Natural killer cell (primary cell): Measurements from ENCODE around the gene CTTN. TPM values are rescaled to one million over a fixed set of nuclear protein-coding genes. Genes with fewer than 3 reads are reported as not detected.

Experiments used
- ATAC-seq, 3 donors: fragments of 150-1000 bp in 2 of 3; fragments of 200-7000 bp in 1 of 3; cut with Tn5 transposase; 1 replicate in 1 of 3; 2 replicates in 2 of 3; pipeline ENCODE4 v1.10.0; 2021; ENCODE audit warnings: mild to moderate bottlenecking in 2 of 3, moderate library complexity in 2 of 3
- DNase-seq, 2 donors: peaks; one replicate each; pipeline versions ENCODE4 v3.0.0 to v3.0.0-alpha.2; 2013 to 2021; ENCODE audit warnings: mixed read lengths in 1 of 2
- H3K27ac ChIP-seq: one replicate; pipeline ENCODE4 v1.5.1; 2013; ENCODE audit warnings: mild to moderate bottlenecking, low read length
- H3K27me3 ChIP-seq: one replicate; pipeline ENCODE4 v1.6.1; 2013; ENCODE audit warnings: low read length; ENCODE audit not compliant: control insufficient read depth, insufficient read depth
- H3K36me3 ChIP-seq: one replicate; pipeline ENCODE4 v1.6.1; 2013; ENCODE audit warnings: low read length; ENCODE audit not compliant: control insufficient read depth, insufficient read depth
- H3K4me1 ChIP-seq: one replicate; pipeline ENCODE4 v1.6.1; 2013; ENCODE audit warnings: low read length; ENCODE audit not compliant: control insufficient read depth, insufficient read depth
- H3K4me3 ChIP-seq: one replicate; pipeline ENCODE4 v1.5.1; 2013; ENCODE audit warnings: low read length
- H3K9me3 ChIP-seq: one replicate; pipeline ENCODE4 v1.6.1; 2013; ENCODE audit warnings: low read length; ENCODE audit not compliant: control insufficient read depth, insufficient read depth
- H3K27ac Mint-ChIP-seq, 2 donors: one replicate each; pipeline ENCODE4 v1.8.0; 2022; ENCODE audit warnings: mild to moderate bottlenecking in 2 of 2, mixed read lengths in 2 of 2, moderate library complexity in 1 of 2
- H3K27me3 Mint-ChIP-seq, 2 donors: one replicate each; pipeline ENCODE4 v1.8.0; 2022; ENCODE audit warnings: low read depth in 2 of 2, mixed read lengths in 2 of 2
- H3K36me3 Mint-ChIP-seq: one replicate; pipeline ENCODE4 v1.8.0; 2022; ENCODE audit warnings: mixed read lengths
- H3K4me1 Mint-ChIP-seq, 2 donors: one replicate each; pipeline ENCODE4 v1.8.0; 2022; ENCODE audit warnings: mixed read lengths in 2 of 2
- H3K4me3 Mint-ChIP-seq: one replicate; pipeline ENCODE4 v1.8.0; 2022; ENCODE audit warnings: mild to moderate bottlenecking, moderate library complexity, mixed read lengths
- H3K9me3 Mint-ChIP-seq, 2 donors: one replicate each; pipeline ENCODE4 v1.8.0; 2022; ENCODE audit warnings: mixed read lengths in 2 of 2
- CTCF ChIP-seq: fragments of 200-600 bp; IDR thresholded peaks from one replicate; pipeline ENCODE4 v1.8.0; 2022; ENCODE audit warnings: antibody characterized with exemption
- WGBS: methylation state at CpG from one replicate; pipeline ENCODE4 v1.1.7; 2013; ENCODE audit warnings: missing lambda C conversion rate; ENCODE audit not compliant: insufficient coverage; 5-methylcytosine and 5-hydroxymethylcytosine counted together
- intact Hi-C: fragments of 100-400 bp; cut with micrococcal nuclease; formaldehyde crosslinking; loops from one replicate; pipeline ENCODE4 v1.14.2; 2022
- total RNA-seq, 4 donors: library from RNA; stranded (reverse); fragments of 120-200 nt in 1 of 4; gene quantifications; one replicate each; pipeline versions ENCODE4 v1.2.3 to v1.2.4, GENCODE V29; 2013 to 2022

Gene CTTN
- total RNA-seq, 3 donors from 2014 or later (not counting 1 experiment from before 2014, with no cell fraction given), result 0.59 to 5.8 (median 1.8) TPM

DNA sequence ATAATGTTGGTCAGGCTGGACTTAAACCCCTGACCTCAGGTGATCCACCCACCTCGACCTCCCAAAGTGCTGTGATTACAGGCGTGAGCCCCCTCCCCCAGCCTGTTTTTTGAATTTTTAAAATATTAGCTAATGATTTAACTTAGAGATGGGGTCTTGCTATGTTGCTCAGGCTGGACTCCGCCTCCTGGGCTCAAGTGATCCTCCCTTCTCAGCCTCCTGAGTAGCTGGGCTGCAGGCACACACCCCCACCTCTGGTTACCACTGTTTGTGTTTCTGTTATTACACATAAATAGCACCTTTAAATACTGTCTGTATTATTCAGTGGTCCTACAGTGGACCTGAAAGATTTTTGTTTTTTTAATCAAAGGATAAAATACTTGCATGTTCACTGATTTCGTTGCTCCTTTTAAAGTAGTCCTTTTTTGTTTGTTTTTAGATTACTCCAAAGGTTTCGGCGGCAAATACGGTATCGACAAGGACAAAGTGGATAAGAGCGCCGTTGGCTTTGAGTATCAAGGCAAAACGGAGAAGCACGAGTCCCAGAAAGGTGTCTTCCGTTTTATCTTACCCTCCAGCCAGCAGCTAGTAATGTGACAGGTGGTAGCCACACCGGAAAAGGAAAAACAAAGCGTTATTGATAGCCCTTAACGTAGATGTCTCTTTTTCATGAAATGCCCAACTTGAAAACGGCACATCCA lies 21.1 kb downstream of the CTTN start:
- DNase-seq (no peak), ATAC-seq (no peak)
- Mint-ChIP-seq H3K4me3 (no peak overlapping the region), H3K36me3 (no peaks in the 10 kb centered on the region), H3K27ac (no peak overlapping the region), H3K9me3 (no peaks in the 10 kb centered on the region), H3K27me3 (peaks cover 71 to 77% of the 10 kb centered on the region in 2 donors), H3K4me1 (peaks cover 23 to 27% of the 10 kb centered on the region in 2 donors)
- no peak for TF ChIP-seq CTCF
- H3K27me3 ChIP-seq, result peaks cover 58% of the 10 kb centered on the region
- H3K27ac ChIP-seq, result no peak overlapping the region
- H3K36me3 ChIP-seq, result no peaks in the 10 kb centered on the region
- H3K9me3 ChIP-seq, result peaks cover 7% of the 10 kb centered on the region
- H3K4me3 ChIP-seq, result no peak overlapping the region
- H3K4me1 ChIP-seq, result peaks cover 21% of the 10 kb centered on the region
- 93% methylated on average over 15 of the region's 17 CpGs for WGBS
- intact Hi-C loops, result no loop called here

DNA sequence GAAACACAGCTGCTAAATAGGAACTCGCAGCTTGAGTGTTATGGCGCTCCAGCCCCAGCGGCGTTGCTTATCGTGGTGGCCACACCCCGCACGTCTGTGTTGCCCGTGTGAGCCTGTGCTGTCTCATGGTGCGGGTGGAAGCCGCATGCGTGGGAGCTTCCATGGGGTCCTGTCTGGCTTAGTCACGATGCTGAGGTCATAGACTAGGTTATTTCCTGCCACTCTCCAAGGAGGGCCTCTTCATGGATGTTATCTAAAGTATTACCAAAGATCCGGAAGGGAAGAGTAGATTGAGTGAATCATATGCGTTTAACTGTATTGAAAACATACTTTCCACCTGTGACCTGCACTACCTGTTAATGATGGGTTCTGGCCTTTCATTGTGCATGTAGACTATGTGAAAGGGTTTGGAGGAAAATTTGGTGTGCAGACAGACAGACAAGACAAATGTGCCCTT lies 21.7 kb downstream of the CTTN start:
- no peak overlapping the region for H3K27ac Mint-ChIP-seq
- H3K36me3 ChIP-seq, result no peaks in the 10 kb centered on the region
- H3K4me1 Mint-ChIP-seq, result peaks cover 25 to 33% of the 10 kb centered on the region in 2 donors
- no peak for TF ChIP-seq CTCF
- no peaks in the 10 kb centered on the region for H3K36me3 Mint-ChIP-seq
- H3K9me3 Mint-ChIP-seq, result no peaks in the 10 kb centered on the region
- intact Hi-C loops, result no loop called here
- peaks cover 59% of the 10 kb centered on the region for H3K27me3 ChIP-seq
- peaks cover 65 to 75% of the 10 kb centered on the region in 2 donors for H3K27me3 Mint-ChIP-seq
- H3K27ac ChIP-seq, result no peak overlapping the region
- WGBS, result 94% methylated on average over 14 of the region's 14 CpGs
- ATAC-seq, result no peak
- H3K4me3 ChIP-seq, result no peak overlapping the region
- peaks cover 12% of the 10 kb centered on the region for H3K9me3 ChIP-seq
- peaks cover 27% of the 10 kb centered on the region for H3K4me1 ChIP-seq
- DNase-seq, result no peak
- H3K4me3 Mint-ChIP-seq, result no peak overlapping the region

DNA sequence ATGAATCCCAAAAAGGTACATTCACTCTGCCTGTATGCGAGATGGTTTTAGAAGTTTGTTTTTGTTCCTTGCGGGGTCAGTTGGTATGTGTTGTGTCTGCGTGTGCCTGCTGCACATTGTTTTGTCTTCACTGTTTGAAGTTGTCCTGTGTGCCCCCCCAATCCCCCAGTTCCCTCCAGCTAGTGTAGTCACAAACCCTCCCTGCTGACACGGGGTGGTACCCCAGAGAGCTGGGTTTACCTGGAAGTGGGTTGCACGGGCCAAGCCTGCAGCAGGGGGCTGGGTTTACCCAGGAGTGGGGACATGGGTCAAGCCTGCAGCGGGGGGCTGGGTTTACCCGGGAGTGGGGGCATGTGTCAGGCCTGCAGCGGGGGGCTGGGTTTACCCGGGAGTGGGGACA lies 22.2 kb downstream of the CTTN start:
- no peak overlapping the region for H3K4me3 ChIP-seq
- no peaks in the 10 kb centered on the region for H3K36me3 ChIP-seq
- Mint-ChIP-seq H3K4me1 (peaks cover 30 to 38% of the 10 kb centered on the region in 2 donors), H3K27ac (no peak overlapping the region), H3K9me3 (no peaks in the 10 kb centered on the region), H3K36me3 (no peaks in the 10 kb centered on the region), H3K4me3 (no peak overlapping the region), H3K27me3 (peaks cover 60 to 71% of the 10 kb centered on the region in 2 donors)
- no peak for DNase-seq
- H3K9me3 ChIP-seq, result peaks cover 13% of the 10 kb centered on the region
- intact Hi-C loops, result no loop called here
- TF ChIP-seq CTCF, result no peak
- no peak overlapping the region for H3K27ac ChIP-seq
- ATAC-seq, result no peak
- peaks cover 31% of the 10 kb centered on the region for H3K4me1 ChIP-seq
- 93% methylated on average over 9 of the region's 9 CpGs for WGBS
- peaks cover 60% of the 10 kb centered on the region for H3K27me3 ChIP-seq

DNA sequence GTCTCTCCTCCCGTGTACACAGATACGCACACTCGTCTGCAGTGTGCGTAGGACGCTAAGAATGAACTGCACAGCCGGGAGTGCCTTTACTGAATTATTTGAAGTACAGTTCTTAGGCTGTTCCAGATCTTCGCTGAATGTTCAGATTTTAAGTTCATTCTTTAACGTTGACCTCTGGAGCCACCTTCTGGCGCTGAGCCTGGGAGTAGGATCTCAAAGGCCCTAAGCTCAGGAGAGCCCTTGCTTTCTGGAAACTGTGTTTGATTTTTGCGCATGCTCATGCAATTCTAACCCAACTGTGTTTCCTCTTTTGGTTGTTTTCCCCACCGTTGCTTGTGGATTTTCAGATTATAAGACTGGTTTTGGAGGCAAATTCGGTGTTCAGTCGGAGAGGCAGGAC lies 22.8 kb downstream of the CTTN start:
- no peak for TF ChIP-seq CTCF
- 61% methylated on average over 13 of the region's 13 CpGs for WGBS
- Histone ChIP-seq H3K36me3 (no peaks in the 10 kb centered on the region), H3K27ac (no peak overlapping the region), H3K9me3 (peaks cover 17% of the 10 kb centered on the region), H3K4me1 (peaks cover 34% of the 10 kb centered on the region), H3K27me3 (peaks cover 55% of the 10 kb centered on the region), H3K4me3 (no peak overlapping the region)
- no peak overlapping the region for H3K27ac Mint-ChIP-seq
- ATAC-seq (no peak), DNase-seq (no peak)
- no peaks in the 10 kb centered on the region for H3K9me3 Mint-ChIP-seq
- H3K36me3 Mint-ChIP-seq, result no peaks in the 10 kb centered on the region
- intact Hi-C loops, result no loop called here
- H3K4me3 Mint-ChIP-seq, result no peak overlapping the region
- peaks cover 33 to 40% of the 10 kb centered on the region in 2 donors for H3K4me1 Mint-ChIP-seq
- peaks cover 54 to 66% of the 10 kb centered on the region in 2 donors for H3K27me3 Mint-ChIP-seq
